WTC11 (cell line): ENCODE data around the gene RBBP6.

ENCODE experiments used
- CTCF ChIP-seq: fragments of 200-600 bp; IDR thresholded peaks from 2 replicates; pipeline ENCODE4 v1.8.0; 2022; ENCODE audit warnings: antibody characterized with exemption
- NFE2L1 ChIP-seq: sonication (generic); formaldehyde crosslinking; IDR thresholded peaks from 2 replicates; pipeline ENCODE4 v1.8.1; 2023; ENCODE audit warnings: missing genetic modification reagents
- NR1H2 ChIP-seq: sonication (generic); formaldehyde crosslinking; IDR thresholded peaks from 2 replicates; pipeline ENCODE4 v1.9.0; 2021; ENCODE audit warnings: mild to moderate bottlenecking, moderate library complexity, missing genetic modification reagents
- SP1 ChIP-seq: sonication (generic); formaldehyde crosslinking; conservative IDR thresholded peaks from 2 replicates; pipeline ENCODE4 v1.8.1; 2022; ENCODE audit warnings: missing genetic modification reagents
- TCF7 ChIP-seq: sonication (generic); formaldehyde crosslinking; IDR thresholded peaks from 2 replicates; pipeline ENCODE4 v1.8.0; 2022; ENCODE audit warnings: mild to moderate bottlenecking, low read depth, missing genetic modification reagents, moderate library complexity
- TF ChIP-seq, protein P1 (sequence below): sonication (generic); formaldehyde crosslinking; IDR thresholded peaks from 2 replicates; pipeline ENCODE4 v1.8.1; 2022; ENCODE audit warnings: low read depth, mild to moderate bottlenecking, moderate library complexity, missing genetic modification reagents, borderline replicate concordance
- TF ChIP-seq, protein P2 (sequence below): sonication (generic); formaldehyde crosslinking; IDR thresholded peaks from 2 replicates; pipeline ENCODE4 v1.8.0; 2022; ENCODE audit warnings: mild to moderate bottlenecking, missing genetic modification reagents

DNA sequence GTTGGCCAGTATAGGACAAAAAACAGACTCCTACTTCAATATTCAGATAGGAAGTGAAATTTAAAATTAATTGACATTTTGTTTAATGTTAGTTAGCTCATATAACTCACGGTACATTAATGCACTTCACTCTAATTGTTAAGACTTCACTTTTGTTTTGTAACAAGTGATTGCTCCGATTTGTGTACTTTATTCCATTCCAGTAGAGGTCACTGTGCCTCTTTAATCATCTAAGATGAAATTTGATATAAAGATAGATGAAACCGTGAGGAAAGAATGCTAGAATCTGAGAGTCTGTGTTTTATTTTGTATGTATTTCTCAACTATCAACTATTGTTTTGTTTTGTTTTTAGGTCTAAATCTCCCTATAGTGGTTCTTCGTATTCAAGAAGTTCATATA lies 29.0 kb downstream of the RBBP6 start:
- no peak for TF ChIP-seq TCF7
- TF ChIP-seq CTCF: no peak
- TF ChIP-seq NR1H2 (CRISPR knock-in tag): no peak
- no peak for TF ChIP-seq NFE2L1 (CRISPR knock-in tag)
- TF ChIP-seq, protein P1, sequence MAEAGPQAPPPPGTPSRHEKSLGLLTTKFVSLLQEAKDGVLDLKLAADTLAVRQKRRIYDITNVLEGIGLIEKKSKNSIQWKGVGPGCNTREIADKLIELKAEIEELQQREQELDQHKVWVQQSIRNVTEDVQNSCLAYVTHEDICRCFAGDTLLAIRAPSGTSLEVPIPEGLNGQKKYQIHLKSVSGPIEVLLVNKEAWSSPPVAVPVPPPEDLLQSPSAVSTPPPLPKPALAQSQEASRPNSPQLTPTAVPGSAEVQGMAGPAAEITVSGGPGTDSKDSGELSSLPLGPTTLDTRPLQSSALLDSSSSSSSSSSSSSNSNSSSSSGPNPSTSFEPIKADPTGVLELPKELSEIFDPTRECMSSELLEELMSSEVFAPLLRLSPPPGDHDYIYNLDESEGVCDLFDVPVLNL (CRISPR knock-in tag): no peak
- TF ChIP-seq SP1: no peak
- TF ChIP-seq, protein P2, sequence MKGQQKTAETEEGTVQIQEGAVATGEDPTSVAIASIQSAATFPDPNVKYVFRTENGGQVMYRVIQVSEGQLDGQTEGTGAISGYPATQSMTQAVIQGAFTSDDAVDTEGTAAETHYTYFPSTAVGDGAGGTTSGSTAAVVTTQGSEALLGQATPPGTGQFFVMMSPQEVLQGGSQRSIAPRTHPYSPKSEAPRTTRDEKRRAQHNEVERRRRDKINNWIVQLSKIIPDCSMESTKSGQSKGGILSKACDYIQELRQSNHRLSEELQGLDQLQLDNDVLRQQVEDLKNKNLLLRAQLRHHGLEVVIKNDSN: no peak
